ENCODE measurements around the gene TNFRSF9. TPM values are rescaled to one million over a fixed set of nuclear protein-coding genes. Genes with fewer than 3 reads are reported as not detected.
"Not testable (repeated sequence)": the region's sequence is repeated elsewhere in the genome, so short reads cannot be mapped to it uniquely, and the experiment has no call there.

Gene TNFRSF9
- total RNA-seq, 2 donors from 2014 or later = not detected

DNA sequence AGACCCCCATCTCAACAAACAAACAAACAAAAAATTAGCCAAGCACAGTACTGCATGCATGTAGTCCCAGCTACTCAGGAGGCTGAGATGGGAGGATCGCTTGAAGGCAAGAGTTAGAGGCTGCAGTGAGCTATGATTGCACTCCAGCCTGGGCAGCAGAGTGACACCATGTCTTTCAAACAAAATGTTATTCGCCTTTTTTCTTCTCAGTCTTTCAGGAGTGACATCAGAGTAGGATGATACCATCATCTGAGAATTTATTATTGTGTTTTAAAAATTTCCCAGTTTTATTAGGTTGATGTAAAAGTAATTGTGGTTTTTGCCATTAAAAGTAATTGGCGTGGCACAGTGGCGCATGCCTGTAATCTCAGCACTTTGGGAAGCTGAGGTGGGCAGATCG is 31.6 kb upstream of the TNFRSF9 start:
- DNase-seq (ENCODE audit: low spot score) = no peak
- no peaks in the 10 kb centered on the region for H3K9me3 ChIP-seq
- H3K27ac ChIP-seq = no peak overlapping the region
- peaks cover 0 to 21% of the 10 kb centered on the region in 2 donors for H3K4me1 ChIP-seq
- peaks cover 53% of the 10 kb centered on the region for H3K36me3 ChIP-seq
- TF ChIP-seq, protein P1, sequence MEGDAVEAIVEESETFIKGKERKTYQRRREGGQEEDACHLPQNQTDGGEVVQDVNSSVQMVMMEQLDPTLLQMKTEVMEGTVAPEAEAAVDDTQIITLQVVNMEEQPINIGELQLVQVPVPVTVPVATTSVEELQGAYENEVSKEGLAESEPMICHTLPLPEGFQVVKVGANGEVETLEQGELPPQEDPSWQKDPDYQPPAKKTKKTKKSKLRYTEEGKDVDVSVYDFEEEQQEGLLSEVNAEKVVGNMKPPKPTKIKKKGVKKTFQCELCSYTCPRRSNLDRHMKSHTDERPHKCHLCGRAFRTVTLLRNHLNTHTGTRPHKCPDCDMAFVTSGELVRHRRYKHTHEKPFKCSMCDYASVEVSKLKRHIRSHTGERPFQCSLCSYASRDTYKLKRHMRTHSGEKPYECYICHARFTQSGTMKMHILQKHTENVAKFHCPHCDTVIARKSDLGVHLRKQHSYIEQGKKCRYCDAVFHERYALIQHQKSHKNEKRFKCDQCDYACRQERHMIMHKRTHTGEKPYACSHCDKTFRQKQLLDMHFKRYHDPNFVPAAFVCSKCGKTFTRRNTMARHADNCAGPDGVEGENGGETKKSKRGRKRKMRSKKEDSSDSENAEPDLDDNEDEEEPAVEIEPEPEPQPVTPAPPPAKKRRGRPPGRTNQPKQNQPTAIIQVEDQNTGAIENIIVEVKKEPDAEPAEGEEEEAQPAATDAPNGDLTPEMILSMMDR (IDR thresholded peaks at IDR 0.05) = no peak
- H3K4me3 ChIP-seq = no peak overlapping the region
- no peaks in the 10 kb centered on the region for H3K27me3 ChIP-seq

DNA sequence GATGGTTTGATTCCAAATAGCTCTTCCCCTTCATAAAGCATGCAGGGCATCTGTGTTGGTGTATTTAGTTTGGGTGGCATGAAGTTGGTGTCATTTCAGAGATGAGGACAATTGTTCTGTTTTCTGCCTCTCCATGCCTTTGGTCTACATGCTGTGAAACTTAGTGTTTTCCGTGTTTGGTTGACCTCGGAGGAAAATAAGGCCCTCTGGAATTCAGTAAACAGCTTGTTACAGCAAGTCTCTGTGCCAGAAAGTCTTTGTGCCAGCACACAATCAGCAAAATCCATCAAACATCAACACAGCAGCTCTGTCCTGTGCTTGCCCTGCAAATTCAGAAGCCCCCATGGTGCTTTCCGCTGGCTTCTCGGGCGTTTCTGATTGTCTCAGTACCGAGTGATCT is 30.4 kb upstream of the TNFRSF9 start:
- H3K4me3 ChIP-seq = no peak overlapping the region
- H3K27me3 ChIP-seq = no peaks in the 10 kb centered on the region
- H3K9me3 ChIP-seq = no peaks in the 10 kb centered on the region
- TF ChIP-seq, protein P1 (IDR thresholded peaks at IDR 0.05) = no peak
- H3K4me1 ChIP-seq = peaks cover 0 to 18% of the 10 kb centered on the region in 2 donors
- H3K36me3 ChIP-seq = peaks cover 55% of the 10 kb centered on the region
- no peak for DNase-seq (ENCODE audit: low spot score)
- no peak overlapping the region for H3K27ac ChIP-seq

DNA sequence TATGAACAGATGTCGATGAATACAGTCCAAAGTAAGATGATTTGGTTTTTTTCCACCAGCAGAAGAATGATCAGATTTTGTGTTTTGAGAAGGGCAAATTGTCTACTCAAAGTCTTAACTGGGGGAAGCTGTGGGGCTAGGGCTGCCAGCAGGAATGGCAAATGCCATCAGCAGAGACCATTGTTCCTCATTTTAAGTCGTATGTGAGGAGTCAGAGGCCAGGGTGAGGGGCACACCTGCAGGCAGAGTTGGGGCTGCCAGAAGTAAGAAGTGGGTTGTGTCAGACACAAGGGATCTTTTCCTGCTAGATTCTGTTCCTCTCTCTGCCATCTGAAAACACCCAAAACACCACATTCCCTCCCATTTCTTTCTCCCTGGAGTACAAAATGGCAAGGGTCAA is 29.6 kb upstream of the TNFRSF9 start:
- Histone ChIP-seq H3K36me3 (peaks cover 63% of the 10 kb centered on the region), H3K4me3 (no peak overlapping the region), H3K27me3 (no peaks in the 10 kb centered on the region), H3K9me3 (no peaks in the 10 kb centered on the region), H3K27ac (no peak overlapping the region), H3K4me1 (peaks cover 0 to 12% of the 10 kb centered on the region in 2 donors)
- no peak for DNase-seq (ENCODE audit: low spot score)
- TF ChIP-seq, protein P1 (IDR thresholded peaks at IDR 0.05) = no peak

DNA sequence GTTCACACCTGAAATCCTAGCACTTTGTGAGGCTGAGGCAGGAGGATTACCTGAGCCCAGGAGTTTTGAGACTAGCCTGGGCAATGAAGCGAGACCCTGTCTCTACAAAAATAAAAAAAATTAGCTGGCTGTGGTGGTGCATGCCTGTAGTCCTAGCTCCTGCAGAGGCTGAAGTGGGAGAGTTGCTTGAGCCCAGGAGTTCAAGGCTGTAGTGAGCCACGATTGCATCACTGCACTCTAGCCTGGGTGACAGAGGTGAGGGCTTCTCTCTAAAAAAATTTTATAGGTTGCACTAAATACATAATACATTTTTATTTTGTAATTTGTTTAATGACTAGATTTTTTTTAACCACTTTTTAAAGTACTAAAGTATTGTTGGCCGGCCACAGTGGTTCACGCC is 27.0 kb upstream of the TNFRSF9 start:
- TF ChIP-seq, protein P1 (IDR thresholded peaks at IDR 0.05) = no peak
- Histone ChIP-seq H3K4me3 (no peak overlapping the region), H3K27me3 (no peaks in the 10 kb centered on the region), H3K9me3 (no peaks in the 10 kb centered on the region), H3K4me1 (peaks cover 0 to 29% of the 10 kb centered on the region in 2 donors), H3K36me3 (peaks cover 78% of the 10 kb centered on the region), H3K27ac (no peak overlapping the region)
- DNase-seq (ENCODE audit: low spot score) = no peak

DNA sequence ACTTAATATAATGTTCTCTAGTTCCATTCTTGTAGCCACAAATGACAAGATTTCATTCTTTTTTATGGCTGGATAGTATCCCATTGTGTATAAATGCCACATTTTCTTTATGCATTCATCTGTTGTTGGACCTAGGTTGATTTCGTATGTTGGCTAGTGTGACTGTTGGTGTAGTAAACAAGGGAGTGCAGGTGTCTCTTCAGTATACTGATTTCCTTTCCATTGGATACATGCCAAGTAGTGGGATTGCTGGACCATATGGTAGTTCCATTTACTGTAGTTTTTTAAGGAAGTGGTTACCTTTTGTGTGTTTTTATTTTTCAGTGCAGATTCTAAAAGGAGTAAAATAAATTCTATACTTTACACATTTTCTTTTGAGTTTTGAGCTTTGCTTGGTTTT is 26.6 kb upstream of the TNFRSF9 start:
- Histone ChIP-seq H3K27ac (no peak overlapping the region), H3K4me1 (peaks cover 0 to 33% of the 10 kb centered on the region in 2 donors), H3K36me3 (peaks cover 74% of the 10 kb centered on the region), H3K27me3 (no peaks in the 10 kb centered on the region), H3K4me3 (no peak overlapping the region), H3K9me3 (no peaks in the 10 kb centered on the region)
- no peak for DNase-seq (ENCODE audit: low spot score)
- TF ChIP-seq, protein P1 (IDR thresholded peaks at IDR 0.05) = no peak

DNA sequence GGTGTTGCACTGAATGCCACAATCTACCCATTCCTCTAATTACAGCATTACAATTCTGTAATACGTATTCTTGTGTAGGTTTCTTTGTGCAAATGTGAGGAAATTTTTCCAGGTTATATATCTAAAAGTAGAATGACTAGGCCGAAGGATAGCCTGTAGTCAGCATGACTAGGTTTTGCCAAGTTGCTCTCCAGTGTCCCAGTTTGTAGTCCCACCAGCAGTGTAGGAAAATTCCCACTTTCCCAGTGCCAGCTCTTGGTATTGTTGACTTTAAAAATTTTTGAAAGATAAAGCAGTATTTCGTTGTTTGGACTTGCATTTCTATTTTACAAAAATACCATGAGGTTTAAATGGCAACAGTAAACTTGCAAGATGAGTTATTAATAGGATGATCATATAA is 23.8 kb upstream of the TNFRSF9 start:
- Histone ChIP-seq H3K27ac (no peak overlapping the region), H3K27me3 (no peaks in the 10 kb centered on the region), H3K4me1 (peaks cover 0 to 41% of the 10 kb centered on the region in 2 donors), H3K9me3 (no peaks in the 10 kb centered on the region), H3K4me3 (no peak overlapping the region), H3K36me3 (peaks cover 49% of the 10 kb centered on the region)
- no peak for DNase-seq (ENCODE audit: low spot score)
- TF ChIP-seq, protein P1 (IDR thresholded peaks at IDR 0.05) = no peak

DNA sequence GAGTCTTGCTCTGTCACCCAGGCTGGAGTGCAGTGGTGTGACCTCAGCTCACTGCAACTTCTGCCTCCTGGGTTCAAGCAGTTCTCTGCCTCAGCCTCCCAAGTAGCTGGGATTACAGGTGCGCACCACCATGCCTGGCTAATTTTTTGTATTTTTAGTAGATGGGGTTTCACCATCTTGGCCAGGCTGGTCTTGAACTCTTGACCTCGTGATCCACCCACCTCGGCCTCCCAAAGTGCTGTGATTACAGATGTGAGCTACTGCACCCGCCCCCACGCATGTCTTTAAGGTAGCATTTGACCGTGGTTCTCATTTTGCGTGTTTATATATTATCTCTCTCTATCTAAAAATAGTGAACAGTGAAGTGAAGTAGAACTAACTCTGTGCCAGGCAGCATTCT is 23.2 kb upstream of the TNFRSF9 start:
- Histone ChIP-seq H3K4me1 (peaks cover 0 to 41% of the 10 kb centered on the region in 2 donors), H3K36me3 (peaks cover 43% of the 10 kb centered on the region)
- not testable (repeated sequence) for H3K27me3 ChIP-seq; H3K4me3 ChIP-seq; H3K9me3 ChIP-seq; H3K27ac ChIP-seq; DNase-seq (ENCODE audit: low spot score)

DNA sequence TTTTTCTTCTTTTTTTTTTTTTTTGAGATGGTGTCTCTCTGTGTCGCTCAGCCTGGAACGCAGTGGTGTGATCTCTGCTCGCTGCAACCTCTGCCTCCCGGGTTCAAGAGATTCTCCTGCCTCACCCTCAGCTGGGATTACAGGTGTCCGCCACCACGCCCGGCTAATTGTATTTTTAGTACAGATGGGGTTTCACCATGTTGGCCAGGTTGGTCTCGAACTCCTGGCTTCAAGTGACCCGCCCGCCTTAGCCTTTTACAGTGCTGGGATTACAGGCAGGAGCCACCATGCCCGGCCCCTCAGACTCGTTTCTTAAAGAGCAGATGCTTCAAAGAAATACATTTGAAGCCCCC is 22.7 kb upstream of the TNFRSF9 start:
- H3K4me1 ChIP-seq = peaks cover 0 to 41% of the 10 kb centered on the region in 2 donors
- H3K36me3 ChIP-seq = peaks cover 38% of the 10 kb centered on the region
- DNase-seq (ENCODE audit: low spot score); H3K4me3 ChIP-seq; H3K9me3 ChIP-seq; H3K27me3 ChIP-seq; H3K27ac ChIP-seq: not testable (repeated sequence)
